IMR-90 (cell line): ENCODE data around the gene MDM2. TPM values are rescaled to one million over a fixed set of nuclear protein-coding genes. Genes with fewer than 3 reads are reported as not detected.

Experiments used
- ATAC-seq: fragments of 200-7000 bp; cut with Tn5 transposase; 2 replicates; pipeline ENCODE4 v1.9.1; 2020; ENCODE audit warnings: low read depth, mild to moderate bottlenecking, moderate library complexity
- BruUV-seq: library from RNA; stranded (reverse); fragments of 400-500 nt; replicated peaks from 2 replicates; lab custom pipeline; 2021; lab: Mats Ljungman, UMichigan
- CTCF ChIA-PET: fragments of 300-600 bp; formaldehyde crosslinking; extraction: SDS; loops from one replicate; lab custom pipeline; 2021; ENCODE audit warnings: antibody characterized with exemption; lab: Yijun Ruan, JAX
- POLR2A ChIA-PET: fragments of 300-600 bp; sonication (Branson Sonifier 250); formaldehyde crosslinking; loops from one replicate; lab custom pipeline; 2022; ENCODE audit warnings: antibody characterized with exemption; ENCODE audit not compliant: unreplicated experiment; lab: Charles Lee
- DNase-seq: peaks from one replicate; pipeline ENCODE4 v3.0.0; 2013
- H2AFZ ChIP-seq: replicated peaks from 2 replicates; pipeline ENCODE3; 2013; ENCODE audit warnings: low read length, mild to moderate bottlenecking; ENCODE audit not compliant: poor library complexity
- H2AK5ac ChIP-seq: 2 replicates; pipeline ENCODE4 v1.6.1; 2013; ENCODE audit warnings: low read depth, low read length, inconsistent platforms
- H2AK9ac ChIP-seq: replicated peaks from 2 replicates; pipeline ENCODE3; 2013; ENCODE audit warnings: mild to moderate bottlenecking, low read depth, low read length, moderate library complexity; ENCODE audit not compliant: poor library complexity
- H2BK120ac ChIP-seq: 2 replicates; pipeline ENCODE4 v1.6.1; 2013; ENCODE audit warnings: low read depth, low read length, inconsistent platforms
- H2BK15ac ChIP-seq: 3 replicates; pipeline ENCODE4 v1.6.1; 2013; ENCODE audit warnings: low read depth, low read length, inconsistent platforms
- H2BK20ac ChIP-seq: 2 replicates; pipeline ENCODE4 v1.6.1; 2013; ENCODE audit warnings: low read depth, mild to moderate bottlenecking, inconsistent platforms, low read length, moderate library complexity
- H2BK5ac ChIP-seq: 2 replicates; pipeline ENCODE4 v1.6.1; 2013; ENCODE audit warnings: mild to moderate bottlenecking, low read depth, low read length, inconsistent platforms; ENCODE audit not compliant: poor library complexity, severe bottlenecking
- H3K14ac ChIP-seq: replicated peaks from 2 replicates; pipeline ENCODE4 v1.6.1; 2013; ENCODE audit warnings: low read depth, low read length, inconsistent platforms
- H3K18ac ChIP-seq: 2 replicates; pipeline ENCODE4 v1.6.1; 2013; ENCODE audit warnings: low read depth, low read length, control low read depth
- H3K23ac ChIP-seq: 2 replicates; pipeline ENCODE4 v1.6.1; 2013; ENCODE audit warnings: low read depth, low read length, inconsistent platforms
- H3K27ac ChIP-seq: 2 replicates; pipeline ENCODE4 v1.5.1; 2013; ENCODE audit warnings: mild to moderate bottlenecking, control low read depth, low read length; ENCODE audit not compliant: insufficient read depth
- H3K27me3 ChIP-seq: 2 replicates; pipeline ENCODE4 v1.6.1; 2013; ENCODE audit warnings: low read length; ENCODE audit not compliant: control insufficient read depth, insufficient read depth
- H3K36me3 ChIP-seq: 2 replicates; pipeline ENCODE4 v1.6.1; 2013; ENCODE audit warnings: low read length, mixed read lengths; ENCODE audit not compliant: control insufficient read depth, insufficient read depth
- H3K4ac ChIP-seq: 2 replicates; pipeline ENCODE4 v1.6.1; 2013; ENCODE audit warnings: low read depth, low read length, inconsistent platforms
- H3K4me1 ChIP-seq: 2 replicates; pipeline ENCODE4 v1.6.1; 2013; ENCODE audit warnings: low read length, mixed read lengths; ENCODE audit not compliant: control insufficient read depth, insufficient read depth
- H3K4me2 ChIP-seq: 2 replicates; pipeline ENCODE4 v1.6.1; 2013; ENCODE audit warnings: low read depth, mild to moderate bottlenecking, control low read depth, low read length, moderate library complexity
- H3K4me3 ChIP-seq: 2 replicates; pipeline ENCODE4 v1.5.1; 2013; ENCODE audit warnings: low read depth, mild to moderate bottlenecking, control low read depth, low read length, moderate library complexity; ENCODE audit not compliant: insufficient read depth
- H3K56ac ChIP-seq: 2 replicates; pipeline ENCODE4 v1.6.1; 2013; ENCODE audit warnings: low read length, inconsistent platforms; ENCODE audit not compliant: insufficient read depth; ENCODE audit errors: extremely low read depth
- H3K79me1 ChIP-seq, 2 experiments: 2 replicates each; pipeline ENCODE4 v1.6.1; 2013; ENCODE audit warnings: low read length in 2 of 2, inconsistent platforms in 1 of 2, low read depth in 1 of 2
- H3K9ac ChIP-seq: 2 replicates; pipeline ENCODE4 v1.6.1; 2013; ENCODE audit warnings: low read depth, low read length, control low read depth
- H3K9me1 ChIP-seq: 2 replicates; pipeline ENCODE4 v1.6.1; 2013; ENCODE audit warnings: low read length, inconsistent platforms; ENCODE audit not compliant: insufficient read depth
- H3K9me3 ChIP-seq: 2 replicates; pipeline ENCODE4 v1.6.1; 2013; ENCODE audit warnings: low read length; ENCODE audit not compliant: control insufficient read depth, insufficient read depth
- H4K20me1 ChIP-seq: 2 replicates; pipeline ENCODE4 v1.6.1; 2013; ENCODE audit warnings: low read length, inconsistent platforms; ENCODE audit not compliant: insufficient read depth
- H4K5ac ChIP-seq: 2 replicates; pipeline ENCODE4 v1.6.1; 2013; ENCODE audit warnings: mild to moderate bottlenecking, low read depth, low read length, control low read depth
- H4K8ac ChIP-seq, 2 experiments: 2 replicates each; pipeline ENCODE4 v1.6.1; 2013; ENCODE audit warnings: low read depth in 2 of 2, low read length in 2 of 2, control low read depth in 1 of 2, inconsistent platforms in 1 of 2
- H4K91ac ChIP-seq: 2 replicates; pipeline ENCODE4 v1.6.1; 2013; ENCODE audit warnings: low read depth, low read length, inconsistent platforms; ENCODE audit not compliant: insufficient read depth
- BHLHE40 ChIP-seq: fragments of 150-350 bp; IDR thresholded peaks from 2 replicates; pipeline ENCODE4 v1.6.1; 2016; ENCODE audit warnings: mild to moderate bottlenecking, low read depth, low read length
- CTCF ChIP-seq: conservative IDR thresholded peaks from 2 replicates; pipeline ENCODE4 v1.5.1; 2012; ENCODE audit warnings: mild to moderate bottlenecking, low read depth, low read length, improper control_type of control experiment
- FOS ChIP-seq: fragments of 150-350 bp; IDR thresholded peaks from 2 replicates; pipeline ENCODE4 v1.6.1; 2016; ENCODE audit warnings: low read depth, low read length
- MAFK ChIP-seq: IDR thresholded peaks from 2 replicates; pipeline ENCODE4 v1.6.1; 2012; ENCODE audit warnings: low read depth, low read length, improper control_type of control experiment
- MXI1 ChIP-seq: IDR thresholded peaks from 2 replicates; pipeline ENCODE4 v1.6.1; 2012; ENCODE audit warnings: low read depth, mild to moderate bottlenecking, low read length, moderate library complexity, borderline replicate concordance
- NFE2L2 ChIP-seq: fragments of 150-350 bp; IDR thresholded peaks from 2 replicates; pipeline ENCODE4 v1.6.1; 2016; ENCODE audit warnings: low read depth, mild to moderate bottlenecking, low read length
- POLR2A ChIP-seq: IDR thresholded peaks from 2 replicates; pipeline ENCODE4 v1.6.1; 2012; ENCODE audit warnings: mild to moderate bottlenecking, low read depth, low read length
- WGBS, 2 experiments: methylation state at CpG; one replicate each; pipeline versions ENCODE4 v1.1.5 to v1.1.7; 2013; ENCODE audit warnings: missing lambda C conversion rate in 2 of 2; ENCODE audit not compliant: insufficient read length in 1 of 2; ENCODE audit errors: extremely low coverage in 2 of 2; 5-methylcytosine and 5-hydroxymethylcytosine counted together
- dilution Hi-C: fragments of 300-500 bp; cut with HindIII; formaldehyde crosslinking; loops from one replicate; pipeline ENCODE4 v1.14.3; 2018; ENCODE audit warnings: low sequenced_read_pairs; ENCODE audit not compliant: unreplicated experiment
- in situ Hi-C: fragments of 300-500 bp; cut with MboI; formaldehyde crosslinking; loops from 3 replicates; pipeline ENCODE4 v1.14.3; 2019; ENCODE audit warnings: low sequenced_read_pairs, inconsistent platforms, mixed read lengths
- intact Hi-C: fragments of 100-400 bp; cut with micrococcal nuclease; formaldehyde crosslinking; loops from 2 replicates; pipeline ENCODE4 v1.10.0; 2022
- polyA plus RNA-seq, 3 experiments: library from polyadenylated mRNA; depleted of rRNA; stranded (reverse); fragments of >200 nt; gene quantifications; 2 replicates each; pipeline ENCODE4 v1.2.3, GENCODE V29; 2012; ENCODE audit warnings: low replicate concordance in 1 of 3
- total RNA-seq: library from RNA; depleted of rRNA; stranded (reverse); fragments of >200 nt; gene quantifications from 2 replicates; pipeline ENCODE4 v1.2.3, GENCODE V29; 2012

Gene MDM2
- total and polyA plus RNA-seq, 2 of the 4 experiments (the other 2 are of a cell fraction) = 21.9 to 196 TPM

GRCh38 chr12:68815232-68815927, 7.4 kb downstream of the MDM2 start:
- ATAC-seq (no peak), DNase-seq (no peak)
- no peak overlapping the region for H3K4ac ChIP-seq
- peaks cover 59% of the 10 kb centered on the region for H4K20me1 ChIP-seq
- peaks cover 25 to 27% of the 10 kb centered on the region in 2 experiments for H3K79me1 ChIP-seq
- H3K23ac ChIP-seq = no peak overlapping the region
- H3K27me3 ChIP-seq = no peaks in the 10 kb centered on the region
- no peak overlapping the region for H2BK120ac ChIP-seq
- H2BK20ac ChIP-seq = no peak overlapping the region
- ChIA-PET POLR2A (interaction anchor here (0.6 kb wide), 2 partner anchors 194 to 443 kb away, joined by 3 to 4 read pairs; no protein-coding TSS in a partner anchor), CTCF (interaction anchor here (0.6 to 0.7 kb wide), 2 partner anchors 373 to 467 kb away, joined by 4 to 6 read pairs; no protein-coding TSS in a partner anchor)
- H3K27ac ChIP-seq = no peak overlapping the region
- H2AFZ ChIP-seq = no peak overlapping the region
- H3K9ac ChIP-seq = no peak overlapping the region
- TF ChIP-seq CTCF = no peak
- TF ChIP-seq MAFK = no peak
- no peak for TF ChIP-seq NFE2L2
- no peak for TF ChIP-seq FOS
- no peak for TF ChIP-seq MXI1
- TF ChIP-seq BHLHE40 = no peak
- no peak for TF ChIP-seq POLR2A
- BruUV-seq = no TSS peak
- no peak overlapping the region for H3K56ac ChIP-seq
- H3K18ac ChIP-seq = no peak overlapping the region
- no peak overlapping the region for H3K4me3 ChIP-seq
- no peak overlapping the region for H3K14ac ChIP-seq
- peaks cover 59% of the 10 kb centered on the region for H3K36me3 ChIP-seq
- no peak overlapping the region for H2AK5ac ChIP-seq
- no peak overlapping the region for H2AK9ac ChIP-seq
- H2BK5ac ChIP-seq = no peak overlapping the region
- WGBS, 2 experiments = no CpG with 5 or more reads among the region's 5 CpGs
- no peak overlapping the region for H4K91ac ChIP-seq
- H3K4me1 ChIP-seq = peaks cover 2% of the 10 kb centered on the region; the same call in 1 of the 2 replicates
- no peak overlapping the region for H4K8ac ChIP-seq
- no peak overlapping the region for H2BK15ac ChIP-seq
- no peak overlapping the region for H4K5ac ChIP-seq
- intact Hi-C loops = no loop called here
- H3K9me1 ChIP-seq = no peaks in the 10 kb centered on the region
- H3K4me2 ChIP-seq = peak overlapping the region; percentile 55; the same call in 1 of the 2 replicates
- dilution Hi-C loops = no loop called here
- no peaks in the 10 kb centered on the region for H3K9me3 ChIP-seq
- in situ Hi-C loops = no loop called here
